SK-N-SH (cell line): Measurements from ENCODE around the gene FUNDC2. TPM values are rescaled to one million over a fixed set of nuclear protein-coding genes. Genes with fewer than 3 reads are reported as not detected.

ENCODE experiments used
- CTCF ChIA-PET: fragments of 300-600, 350-600 bp; formaldehyde crosslinking; extraction: SDS; loops from one replicate; lab custom pipeline; 2021; lab: Yijun Ruan, JAX
- POLR2A ChIA-PET: fragments of 350-600 bp; sonication (Branson Sonifier 250); formaldehyde crosslinking; extraction: SDS; loops from one replicate; lab custom pipeline; 2020; ENCODE audit warnings: antibody characterized with exemption, inconsistent platforms; lab: Yijun Ruan, JAX
- DNase-seq: peaks from one replicate; pipeline ENCODE4 v3.0.0; 2012
- H2AFZ ChIP-seq: fragments of 200-600 bp; sonication (generic); 2 replicates; pipeline ENCODE4 v1.8.1; 2016; ENCODE audit warnings: antibody characterized with exemption, mild to moderate bottlenecking, low read depth
- H3F3A ChIP-seq: fragments of 200-600 bp; sonication (generic); replicated peaks from 2 replicates; pipeline ENCODE3; 2016; ENCODE audit warnings: antibody characterized with exemption, mild to moderate bottlenecking; ENCODE audit not compliant: insufficient read depth
- H3K27ac ChIP-seq, 2 experiments: fragments of 200-500 bp in 1 of 2; fragments of 200-600 bp in 1 of 2; sonication (Bioruptor generic) in 1 of 2; sonication (generic), shearing (Covaris generic) in 1 of 2; 2 replicates each; pipeline versions ENCODE4 v1.5.1 to v1.6.1; 2014 to 2016; ENCODE audit warnings: low read depth in 2 of 2, inconsistent platforms in 1 of 2, low read length in 1 of 2, mild to moderate bottlenecking in 1 of 2, mixed read lengths in 1 of 2
- H3K27me3 ChIP-seq: fragments of 200-600 bp; sonication (generic), shearing (Covaris generic); 2 replicates; pipeline ENCODE4 v1.6.1; 2016; ENCODE audit warnings: mixed run types; ENCODE audit not compliant: insufficient read depth
- H3K36me3 ChIP-seq, 2 experiments: fragments of 200-500 bp in 1 of 2; fragments of 200-600 bp in 1 of 2; sonication (Bioruptor generic) in 1 of 2; sonication (generic) in 1 of 2; replicated peaks in 1 of 2; 2 replicates each; pipeline versions ENCODE3 to v1.5.1; 2014 to 2016; ENCODE audit warnings: low read length in 1 of 2, mild to moderate bottlenecking in 1 of 2; ENCODE audit not compliant: insufficient read depth in 2 of 2, control insufficient read depth in 1 of 2
- H3K4me1 ChIP-seq, 2 experiments: fragments of 200-500 bp in 1 of 2; fragments of 200-600 bp in 1 of 2; sonication (Bioruptor generic) in 1 of 2; sonication (generic), shearing (Covaris generic) in 1 of 2; 2 replicates each; pipeline versions ENCODE4 v1.5.1 to v1.6.1; 2014 to 2016; ENCODE audit warnings: low read depth in 1 of 2, low read length in 1 of 2, mixed run types in 1 of 2; ENCODE audit not compliant: insufficient read depth in 2 of 2, control insufficient read depth in 1 of 2
- H3K4me2 ChIP-seq: fragments of 200-600 bp; sonication (generic), shearing (Covaris generic); 2 replicates; pipeline ENCODE4 v1.6.1; 2017; ENCODE audit warnings: mixed run types
- H3K4me3 ChIP-seq, 2 experiments: fragments of 200-500 bp in 1 of 2; fragments of 200-600 bp in 1 of 2; sonication (Bioruptor generic) in 1 of 2; sonication (generic), shearing (Covaris generic) in 1 of 2; 2 replicates each; pipeline versions ENCODE4 v1.5.1 to v1.8.1; 2014 to 2016; ENCODE audit warnings: low read depth in 2 of 2, inconsistent platforms in 1 of 2, low read length in 1 of 2, mild to moderate bottlenecking in 1 of 2, mixed read lengths in 1 of 2, moderate library complexity in 1 of 2
- H3K79me2 ChIP-seq: fragments of 200-600 bp; sonication (generic); 2 replicates; pipeline ENCODE4 v1.8.1; 2017; ENCODE audit warnings: mild to moderate bottlenecking; ENCODE audit not compliant: insufficient read depth
- H3K9ac ChIP-seq: fragments of 200-600 bp; sonication (generic); 2 replicates; pipeline ENCODE4 v1.6.1; 2017; ENCODE audit warnings: mixed run types
- H3K9me2 ChIP-seq: fragments of 200-600 bp; sonication (generic); 2 replicates; pipeline ENCODE4 v1.6.1; 2017; ENCODE audit warnings: mixed run types
- H3K9me3 ChIP-seq: fragments of 200-600 bp; sonication (generic); 2 replicates; pipeline ENCODE4 v1.6.1; 2017; ENCODE audit warnings: mixed run types, mild to moderate bottlenecking, moderate library complexity
- H4K20me1 ChIP-seq: fragments of 200-600 bp; sonication (generic); 2 replicates; pipeline ENCODE4 v1.6.1; 2017; ENCODE audit warnings: mild to moderate bottlenecking, mixed run types; ENCODE audit not compliant: insufficient read depth
- CHD2 ChIP-seq: fragments of 150-350 bp; IDR thresholded peaks from 2 replicates; pipeline ENCODE4 v1.6.1; 2018; ENCODE audit warnings: low read length; ENCODE audit not compliant: partially characterized antibody
- EP300 ChIP-seq, 2 experiments: IDR thresholded peaks; 2 replicates each; pipeline versions ENCODE4 v1.4.0 to v1.6.1; 2012; ENCODE audit warnings: borderline replicate concordance in 1 of 2, low read depth in 1 of 2, low read length in 1 of 2
- EZH2phosphoT487 ChIP-seq: fragments of 200-600 bp; sonication (generic); IDR thresholded peaks from 2 replicates; pipeline ENCODE4 v1.6.1; 2017; ENCODE audit warnings: low read depth, mixed run types, mild to moderate bottlenecking, antibody characterized with exemption, moderate library complexity, borderline replicate concordance
- FOXJ3 ChIP-seq: sonication (generic); formaldehyde crosslinking; IDR thresholded peaks from 2 replicates; pipeline ENCODE4 v1.5.1; 2020; ENCODE audit warnings: mild to moderate bottlenecking, missing genetic modification reagents
- FOXM1 ChIP-seq: IDR thresholded peaks from 2 replicates; pipeline ENCODE4 v1.4.0; 2012; ENCODE audit warnings: low read depth, mild to moderate bottlenecking
- GABPA ChIP-seq: IDR thresholded peaks from 2 replicates; pipeline ENCODE4 v1.4.0; 2012; ENCODE audit warnings: low read depth, mild to moderate bottlenecking
- MAX ChIP-seq: IDR thresholded peaks from 2 replicates; pipeline ENCODE4 v1.4.0; 2012; ENCODE audit warnings: low read depth
- MEF2A ChIP-seq: IDR thresholded peaks from 2 replicates; pipeline ENCODE4 v1.4.0; 2012; ENCODE audit warnings: low read depth, borderline replicate concordance
- MXI1 ChIP-seq: IDR thresholded peaks from 2 replicates; pipeline ENCODE4 v1.6.1; 2012; ENCODE audit warnings: mild to moderate bottlenecking, low read depth, low read length, improper control_type of control experiment
- RCOR1 ChIP-seq: fragments of 150-350 bp; IDR thresholded peaks from 2 replicates; pipeline ENCODE4 v1.6.1; 2017; ENCODE audit warnings: antibody characterized with exemption, low read length
- RFX5 ChIP-seq: IDR thresholded peaks from 2 replicates; pipeline ENCODE4 v1.6.1; 2012; ENCODE audit warnings: mild to moderate bottlenecking, improper control_type of control experiment, low read length
- SIN3A ChIP-seq: IDR thresholded peaks from 2 replicates; pipeline ENCODE4 v1.6.1; 2012; ENCODE audit warnings: low read depth, mild to moderate bottlenecking, low read length, moderate library complexity, borderline replicate concordance
- SMC3 ChIP-seq: IDR thresholded peaks from 2 replicates; pipeline ENCODE4 v1.6.1; 2012; ENCODE audit warnings: low read depth, low read length, improper control_type of control experiment
- TAF1 ChIP-seq: IDR thresholded peaks from 2 replicates; pipeline ENCODE4 v1.6.1; 2012; ENCODE audit warnings: low read depth, mild to moderate bottlenecking, low read length, moderate library complexity, borderline replicate concordance
- TEAD4 ChIP-seq: IDR thresholded peaks from 2 replicates; pipeline ENCODE4 v1.4.0; 2012; ENCODE audit warnings: mild to moderate bottlenecking, borderline replicate concordance; ENCODE audit not compliant: insufficient read depth
- YY1 ChIP-seq: IDR thresholded peaks from 2 replicates; pipeline ENCODE4 v1.4.0; 2012; ENCODE audit warnings: low read depth, mild to moderate bottlenecking
- WGBS: methylation state at CpG from one replicate; pipeline ENCODE4 v1.1.6; 2017; ENCODE audit warnings: low lambda C conversion rate; 5-methylcytosine and 5-hydroxymethylcytosine counted together
- polyA plus RNA-seq, 3 experiments: library from polyadenylated mRNA; depleted of rRNA; stranded (reverse); fragments of >200 nt; gene quantifications; 2 replicates each; pipeline ENCODE4 v1.2.3, GENCODE V29; 2012
- TF ChIP-seq, protein P1 (sequence below): fragments of 150-350 bp; IDR thresholded peaks from 2 replicates; pipeline ENCODE4 v1.6.1; 2016; ENCODE audit warnings: mild to moderate bottlenecking, low read depth, low read length
- TF ChIP-seq, protein P2 (sequence below): IDR thresholded peaks from 2 replicates; pipeline ENCODE4 v1.6.1; 2012; ENCODE audit warnings: mild to moderate bottlenecking, low read depth, low read length, moderate library complexity

Gene FUNDC2
- polyA plus RNA-seq, 1 of the 3 experiments (the other 2 are of a cell fraction), result 55.9 TPM

DNA sequence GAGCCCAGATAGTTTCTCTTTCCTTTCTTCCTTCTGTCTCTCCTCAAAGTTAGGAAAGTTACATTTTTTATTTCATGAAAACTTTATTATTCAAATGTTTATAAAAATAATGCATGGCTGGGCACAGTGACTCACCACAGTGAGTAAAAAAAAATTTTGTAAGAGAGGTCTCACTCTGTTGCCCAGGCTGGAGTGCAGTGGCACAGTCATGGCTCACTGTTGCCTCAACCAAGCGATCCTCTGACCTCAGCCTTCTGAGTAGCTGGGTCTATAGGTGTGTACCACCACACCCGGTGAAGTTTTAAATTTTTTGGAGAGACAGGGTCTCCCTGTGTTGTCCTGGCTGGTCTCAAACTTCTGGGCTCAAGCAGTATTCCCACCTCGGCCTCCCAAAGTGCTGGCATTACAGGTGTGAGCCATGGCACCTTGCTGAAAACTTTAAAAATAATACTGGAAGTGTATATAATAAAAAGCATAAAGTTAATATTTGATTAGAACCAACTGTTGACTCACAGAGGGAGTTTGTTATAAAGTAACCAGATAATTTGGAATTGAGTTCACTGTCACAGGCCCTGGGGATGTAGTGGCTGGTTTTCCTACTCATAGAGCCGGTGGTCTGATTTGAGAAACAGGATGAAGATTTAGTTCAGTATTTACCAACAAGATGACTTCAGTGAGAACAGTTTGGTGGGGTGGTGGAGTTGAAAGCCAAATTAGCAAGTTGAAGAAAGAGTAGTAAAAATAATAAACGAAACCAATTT lies 26.3 kb downstream of the FUNDC2 start:
- Histone ChIP-seq H3K27ac (no peak overlapping the region), H2AFZ (no peak overlapping the region), H3K4me1 (peaks cover 0 to 7% of the 10 kb centered on the region in 2 experiments; a peak in 1 of 4 replicates), H3F3A (no peaks in the 10 kb centered on the region), H3K9me2 (no peaks in the 10 kb centered on the region), H3K9ac (no peak overlapping the region), H3K4me3 (no peak overlapping the region), H4K20me1 (no peaks in the 10 kb centered on the region), H3K36me3 (peaks cover 2 to 7% of the 10 kb centered on the region in 2 experiments), H3K79me2 (no peaks in the 10 kb centered on the region), H3K4me2 (no peak overlapping the region), H3K9me3 (no peaks in the 10 kb centered on the region), H3K27me3 (no peaks in the 10 kb centered on the region)
- DNase-seq, result no peak
- TF ChIP-seq MXI1 (no peak), MEF2A (no peak), EZH2phosphoT487 (no peak), FOXJ3 (no peak), GABPA (no peak), YY1 (no peak), SMC3 (no peak), FOXM1 (no peak), MAX (no peak), RCOR1 (no peak), CHD2 (no peak), TAF1 (no peak), TEAD4 (no peak), RFX5 (no peak), EP300 (IDR thresholded peaks at IDR 0.05; ENCODE audit: borderline replicate concordance in 1 of 2, low read depth in 1 of 2, low read length in 1 of 2) (no peak), SIN3A (no peak)
- TF ChIP-seq, protein P1, sequence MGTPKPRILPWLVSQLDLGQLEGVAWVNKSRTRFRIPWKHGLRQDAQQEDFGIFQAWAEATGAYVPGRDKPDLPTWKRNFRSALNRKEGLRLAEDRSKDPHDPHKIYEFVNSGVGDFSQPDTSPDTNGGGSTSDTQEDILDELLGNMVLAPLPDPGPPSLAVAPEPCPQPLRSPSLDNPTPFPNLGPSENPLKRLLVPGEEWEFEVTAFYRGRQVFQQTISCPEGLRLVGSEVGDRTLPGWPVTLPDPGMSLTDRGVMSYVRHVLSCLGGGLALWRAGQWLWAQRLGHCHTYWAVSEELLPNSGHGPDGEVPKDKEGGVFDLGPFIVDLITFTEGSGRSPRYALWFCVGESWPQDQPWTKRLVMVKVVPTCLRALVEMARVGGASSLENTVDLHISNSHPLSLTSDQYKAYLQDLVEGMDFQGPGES, result no peak
- TF ChIP-seq, protein P2, sequence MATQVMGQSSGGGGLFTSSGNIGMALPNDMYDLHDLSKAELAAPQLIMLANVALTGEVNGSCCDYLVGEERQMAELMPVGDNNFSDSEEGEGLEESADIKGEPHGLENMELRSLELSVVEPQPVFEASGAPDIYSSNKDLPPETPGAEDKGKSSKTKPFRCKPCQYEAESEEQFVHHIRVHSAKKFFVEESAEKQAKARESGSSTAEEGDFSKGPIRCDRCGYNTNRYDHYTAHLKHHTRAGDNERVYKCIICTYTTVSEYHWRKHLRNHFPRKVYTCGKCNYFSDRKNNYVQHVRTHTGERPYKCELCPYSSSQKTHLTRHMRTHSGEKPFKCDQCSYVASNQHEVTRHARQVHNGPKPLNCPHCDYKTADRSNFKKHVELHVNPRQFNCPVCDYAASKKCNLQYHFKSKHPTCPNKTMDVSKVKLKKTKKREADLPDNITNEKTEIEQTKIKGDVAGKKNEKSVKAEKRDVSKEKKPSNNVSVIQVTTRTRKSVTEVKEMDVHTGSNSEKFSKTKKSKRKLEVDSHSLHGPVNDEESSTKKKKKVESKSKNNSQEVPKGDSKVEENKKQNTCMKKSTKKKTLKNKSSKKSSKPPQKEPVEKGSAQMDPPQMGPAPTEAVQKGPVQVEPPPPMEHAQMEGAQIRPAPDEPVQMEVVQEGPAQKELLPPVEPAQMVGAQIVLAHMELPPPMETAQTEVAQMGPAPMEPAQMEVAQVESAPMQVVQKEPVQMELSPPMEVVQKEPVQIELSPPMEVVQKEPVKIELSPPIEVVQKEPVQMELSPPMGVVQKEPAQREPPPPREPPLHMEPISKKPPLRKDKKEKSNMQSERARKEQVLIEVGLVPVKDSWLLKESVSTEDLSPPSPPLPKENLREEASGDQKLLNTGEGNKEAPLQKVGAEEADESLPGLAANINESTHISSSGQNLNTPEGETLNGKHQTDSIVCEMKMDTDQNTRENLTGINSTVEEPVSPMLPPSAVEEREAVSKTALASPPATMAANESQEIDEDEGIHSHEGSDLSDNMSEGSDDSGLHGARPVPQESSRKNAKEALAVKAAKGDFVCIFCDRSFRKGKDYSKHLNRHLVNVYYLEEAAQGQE, result no peak
- WGBS, result 43% methylated on average over 5 of the region's 5 CpGs
- CTCF ChIA-PET, result no interaction called here
- POLR2A ChIA-PET, result no interaction called here
